Stimulated activated CD4-positive, alpha-beta T cell treated with anti-CD3 and anti-CD28 coated beads, Interleukin-15, amount 100 ng/mL, for 1 hour (primary cell): ENCODE data around the gene CIB4.

Source experiments
- DNase-seq, 2 donors: peaks; one replicate each; pipeline ENCODE4 v3.0.0-alpha.2; 2020; ENCODE audit warnings: low read depth in 1 of 2, low spot score in 1 of 2

CIB4 gene

GRCh38 chr2:26609205-26609631 lies 31.9 kb downstream of the CIB4 start:
- no peak for DNase-seq

GRCh38 chr2:26608557-26608956 lies 32.6 kb downstream of the CIB4 start:
- DNase-seq, result no peak

- DNase-seq, result no peak
Measured at GRCh38 chr2:26607698-26608097, 33.5 kb downstream of the CIB4 start.

GRCh38 chr2:26606847-26607190 lies 34.3 kb downstream of the CIB4 start:
- no peak for DNase-seq

GRCh38 chr2:26605999-26606846 lies 34.9 kb downstream of the CIB4 start:
- no peak for DNase-seq

- DNase-seq, result no peak
Measured at GRCh38 chr2:26605195-26605998, 35.8 kb downstream of the CIB4 start.

- no peak for DNase-seq
Measured at GRCh38 chr2:26602575-26602974, 38.6 kb downstream of the CIB4 start.

- no peak for DNase-seq
Measured at GRCh38 chr2:26599387-26599786, 41.8 kb downstream of the CIB4 start.

GRCh38 chr2:26598996-26599373 lies 42.2 kb downstream of the CIB4 start:
- no peak for DNase-seq

- DNase-seq, result no peak
Measured at GRCh38 chr2:26598336-26598995, 42.7 kb downstream of the CIB4 start.

- no peak for DNase-seq
Measured at GRCh38 chr2:26597197-26597596, 44.0 kb downstream of the CIB4 start.

- no peak for DNase-seq
Measured at GRCh38 chr2:26595146-26595545, 46.0 kb downstream of the CIB4 start.

GRCh38 chr2:26591619-26592505 lies 49.3 kb downstream of the CIB4 start:
- DNase-seq, result no peak

GRCh38 chr2:26590980-26591618 lies 50.1 kb downstream of the CIB4 start:
- DNase-seq, result no peak

GRCh38 chr2:26590508-26590907 lies 50.7 kb downstream of the CIB4 start:
- DNase-seq, result no peak

- DNase-seq, result no peak
Measured at GRCh38 chr2:26588576-26588975, 52.6 kb downstream of the CIB4 start.

- no peak for DNase-seq
Measured at GRCh38 chr2:26587994-26588393, 53.2 kb downstream of the CIB4 start.

GRCh38 chr2:26585966-26586365 lies 55.2 kb downstream of the CIB4 start:
- no peak for DNase-seq

GRCh38 chr2:26585100-26585499 lies 56.1 kb downstream of the CIB4 start:
- DNase-seq, result no peak

- DNase-seq, result no peak
Measured at GRCh38 chr2:26584656-26585055, 56.5 kb downstream of the CIB4 start.
